Central memory CD8-positive, alpha-beta T cell (primary cell): Measurements from ENCODE around the gene USP49.

Experiments used
- ATAC-seq: fragments of 150-1000 bp; cut with Tn5 transposase; replicated peaks from 2 replicates; pipeline ENCODE4 v1.10.0; 2022; ENCODE audit warnings: mild to moderate bottlenecking, moderate FRiP score, moderate number of reproducible peaks; ENCODE audit not compliant: poor library complexity, severe bottlenecking; ENCODE audit errors: extremely low read depth
- DNase-seq, 2 donors: peaks; one replicate each; pipeline ENCODE4 v3.0.0; 2021; ENCODE audit warnings: low spot score in 2 of 2
- H3K27ac Mint-ChIP-seq: one replicate; pipeline ENCODE4 v1.8.0; 2022; ENCODE audit warnings: low read depth, mild to moderate bottlenecking, moderate library complexity, mixed read lengths
- H3K27me3 Mint-ChIP-seq: one replicate; pipeline ENCODE4 v1.8.0; 2022; ENCODE audit warnings: mixed read lengths
- H3K36me3 Mint-ChIP-seq: one replicate; pipeline ENCODE4 v1.8.0; 2022; ENCODE audit warnings: mild to moderate bottlenecking, moderate library complexity, mixed read lengths; ENCODE audit not compliant: insufficient read depth
- H3K4me1 Mint-ChIP-seq: one replicate; pipeline ENCODE4 v1.8.0; 2022; ENCODE audit warnings: mixed read lengths
- H3K4me3 Mint-ChIP-seq: one replicate; pipeline ENCODE4 v1.8.0; 2022; ENCODE audit warnings: mild to moderate bottlenecking, moderate library complexity, mixed read lengths
- H3K9me3 Mint-ChIP-seq: one replicate; pipeline ENCODE4 v1.8.0; 2022; ENCODE audit warnings: mixed read lengths

USP49 gene

DNA sequence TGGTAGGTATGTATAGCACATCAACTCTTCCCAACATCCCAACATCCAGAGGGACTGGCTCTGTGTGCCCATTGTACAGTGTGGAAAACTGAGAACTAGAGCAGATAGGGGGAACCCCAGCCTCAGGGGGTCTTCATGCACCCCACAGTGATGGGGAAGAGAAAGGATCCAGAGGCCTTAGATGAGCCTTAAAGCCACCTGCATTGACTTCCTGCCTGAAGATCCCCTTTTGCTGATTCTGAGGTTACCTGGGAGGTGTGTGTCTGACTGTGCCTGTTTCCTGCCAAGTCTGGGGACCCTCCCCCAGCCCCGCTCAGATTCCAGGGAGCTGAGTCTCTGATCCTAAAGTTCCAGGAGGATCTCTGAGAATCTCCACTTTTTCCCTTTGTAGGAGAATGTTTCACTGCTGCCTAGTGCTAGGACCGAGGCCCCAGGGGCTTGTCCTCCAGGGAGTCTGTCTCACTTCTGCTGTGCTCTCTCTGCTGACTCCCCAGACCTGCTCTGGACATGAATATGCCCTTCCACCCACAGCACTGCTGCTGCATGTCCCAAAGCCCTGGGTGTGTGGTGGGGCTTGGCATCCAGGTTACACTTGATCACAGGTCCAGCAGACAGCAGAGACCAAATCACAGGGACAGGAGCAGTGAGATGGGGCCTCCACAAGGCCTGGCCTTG is 135.1 kb downstream of the USP49 start:
- no peak for DNase-seq
- Mint-ChIP-seq H3K27ac (no peak overlapping the region), H3K27me3 (peaks cover 9% of the 10 kb centered on the region), H3K4me1 (no peaks in the 10 kb centered on the region), H3K4me3 (no peak overlapping the region), H3K36me3 (no peaks in the 10 kb centered on the region), H3K9me3 (no peaks in the 10 kb centered on the region)
- ATAC-seq: no peak

DNA sequence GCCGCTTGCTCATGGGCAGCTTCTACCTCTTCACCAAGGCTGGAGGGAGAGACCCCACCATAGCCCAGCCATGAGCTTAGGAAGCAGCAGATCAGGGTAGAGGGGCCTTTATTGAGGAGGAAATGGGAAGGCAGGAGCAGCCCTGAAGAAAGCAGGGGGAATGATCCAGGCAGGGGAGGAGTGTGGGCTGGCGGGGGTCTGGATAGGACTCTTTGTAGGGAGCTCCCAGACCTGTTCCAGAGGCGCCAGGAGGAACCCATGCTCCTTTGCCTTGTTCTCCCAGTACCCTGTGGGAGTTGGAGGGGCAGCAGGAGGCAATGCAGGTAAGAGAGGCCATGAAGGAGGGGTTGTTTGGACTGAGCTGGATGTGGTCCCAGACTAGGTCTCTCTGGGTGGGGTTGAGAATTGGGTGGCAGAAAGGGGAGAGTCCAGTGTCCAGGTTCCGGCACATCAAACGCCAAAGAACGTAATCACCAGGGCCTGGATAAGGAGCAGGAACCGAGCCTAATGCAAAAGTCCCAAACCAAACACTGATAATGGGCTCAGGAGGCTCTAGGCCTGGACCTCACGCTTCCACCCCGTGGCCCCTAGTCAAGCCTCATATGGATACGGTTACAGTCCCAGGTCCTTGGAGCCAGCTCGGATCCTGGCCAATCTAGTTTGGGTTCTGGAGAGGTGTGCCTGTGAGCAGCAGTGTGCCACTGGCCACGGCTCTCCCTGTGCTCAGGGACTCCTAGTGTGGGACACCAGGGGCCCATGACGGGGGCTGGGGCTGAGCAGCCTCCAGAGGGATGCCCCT is 135.9 kb downstream of the USP49 start:
- DNase-seq: no peak
- H3K36me3 Mint-ChIP-seq: no peaks in the 10 kb centered on the region
- H3K4me1 Mint-ChIP-seq: no peaks in the 10 kb centered on the region
- no peak overlapping the region for H3K27ac Mint-ChIP-seq
- peaks cover 9% of the 10 kb centered on the region for H3K27me3 Mint-ChIP-seq
- no peaks in the 10 kb centered on the region for H3K9me3 Mint-ChIP-seq
- no peak for ATAC-seq
- no peak overlapping the region for H3K4me3 Mint-ChIP-seq

DNA sequence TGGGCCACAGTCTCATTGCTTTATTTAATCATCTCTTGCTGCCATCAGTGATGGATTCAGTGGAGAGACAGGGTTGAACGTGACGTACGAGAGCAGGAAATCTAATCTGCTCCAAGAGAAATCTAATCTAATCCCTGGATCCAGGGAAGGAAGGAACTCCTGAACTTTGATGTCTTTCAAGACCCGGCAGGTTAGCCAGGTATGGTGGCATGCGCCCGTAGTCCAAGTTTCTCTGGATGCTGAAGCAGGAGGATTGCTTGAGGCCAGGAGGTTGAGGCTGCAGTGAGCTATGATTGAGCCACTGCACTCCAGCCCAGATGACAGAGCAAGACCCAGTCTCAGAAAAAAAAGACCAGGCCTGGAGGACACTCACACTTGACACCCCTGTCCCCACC is 136.5 kb downstream of the USP49 start:
- no peak overlapping the region for H3K4me3 Mint-ChIP-seq
- H3K27me3 Mint-ChIP-seq: peaks cover 9% of the 10 kb centered on the region
- ATAC-seq (no peak), DNase-seq (no peak)
- H3K36me3 Mint-ChIP-seq: no peaks in the 10 kb centered on the region
- no peak overlapping the region for H3K27ac Mint-ChIP-seq
- H3K9me3 Mint-ChIP-seq: no peaks in the 10 kb centered on the region
- H3K4me1 Mint-ChIP-seq: no peaks in the 10 kb centered on the region

DNA sequence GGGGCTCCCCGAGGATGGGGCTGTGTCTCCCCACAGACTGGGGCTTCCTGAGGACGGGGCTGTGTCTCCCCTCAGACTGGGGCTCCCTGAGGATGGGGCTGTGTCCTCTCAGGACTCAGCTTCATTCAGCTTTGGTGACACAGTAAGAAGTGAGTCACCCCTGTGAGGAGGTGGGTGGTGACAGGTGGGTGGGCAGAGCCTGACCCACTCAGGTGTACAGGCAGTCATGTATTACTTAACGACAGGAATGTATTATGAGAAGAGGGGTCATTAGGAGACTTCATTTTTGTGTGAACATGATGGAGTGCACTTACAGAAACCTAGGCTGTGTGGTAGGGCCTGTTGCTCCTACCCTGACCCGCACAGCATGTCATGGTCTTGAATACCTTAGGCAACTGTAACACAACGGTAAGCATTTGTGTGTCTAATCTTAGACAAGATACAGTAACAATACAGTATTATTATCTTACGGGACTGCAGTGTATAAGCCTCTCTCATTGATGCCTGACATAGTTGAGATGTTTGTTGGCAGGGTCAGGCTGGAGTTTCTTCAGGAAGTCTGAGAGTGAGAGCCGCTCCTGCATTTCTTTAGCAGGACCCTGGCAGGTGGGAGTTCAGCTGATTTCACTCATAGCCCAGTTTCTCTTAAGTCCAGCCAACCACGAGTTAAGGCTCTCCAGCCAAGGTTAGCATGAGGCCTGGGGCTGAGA is 137.1 kb downstream of the USP49 start:
- Mint-ChIP-seq H3K4me3 (no peak overlapping the region), H3K27me3 (peaks cover 9% of the 10 kb centered on the region), H3K27ac (no peak overlapping the region), H3K4me1 (no peaks in the 10 kb centered on the region), H3K9me3 (no peaks in the 10 kb centered on the region), H3K36me3 (no peaks in the 10 kb centered on the region)
- ATAC-seq (no peak), DNase-seq (no peak)

DNA sequence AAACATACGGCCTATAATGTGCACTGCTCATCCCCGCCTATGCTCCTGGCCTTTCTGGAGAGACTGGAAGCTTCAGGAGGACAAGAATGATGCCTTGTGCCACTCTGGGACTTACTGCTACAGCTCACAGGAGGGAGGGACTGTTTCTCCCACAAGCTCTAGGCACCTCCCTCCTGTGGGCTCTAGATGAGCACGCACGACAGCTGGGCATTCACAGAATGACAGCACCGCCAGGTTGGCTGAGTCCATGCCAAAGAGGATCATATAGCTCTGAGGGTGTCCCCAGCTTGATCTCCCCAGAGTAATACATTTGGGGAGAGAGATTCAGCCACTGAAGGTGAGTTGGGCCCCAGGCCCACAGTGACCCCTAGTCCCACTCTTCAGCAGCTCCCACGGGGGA is 137.9 kb downstream of the USP49 start:
- Mint-ChIP-seq H3K4me1 (no peaks in the 10 kb centered on the region), H3K27ac (no peak overlapping the region), H3K4me3 (no peak overlapping the region), H3K27me3 (peaks cover under 1% of the 10 kb centered on the region), H3K9me3 (no peaks in the 10 kb centered on the region), H3K36me3 (no peaks in the 10 kb centered on the region)
- ATAC-seq (no peak), DNase-seq (no peak)

DNA sequence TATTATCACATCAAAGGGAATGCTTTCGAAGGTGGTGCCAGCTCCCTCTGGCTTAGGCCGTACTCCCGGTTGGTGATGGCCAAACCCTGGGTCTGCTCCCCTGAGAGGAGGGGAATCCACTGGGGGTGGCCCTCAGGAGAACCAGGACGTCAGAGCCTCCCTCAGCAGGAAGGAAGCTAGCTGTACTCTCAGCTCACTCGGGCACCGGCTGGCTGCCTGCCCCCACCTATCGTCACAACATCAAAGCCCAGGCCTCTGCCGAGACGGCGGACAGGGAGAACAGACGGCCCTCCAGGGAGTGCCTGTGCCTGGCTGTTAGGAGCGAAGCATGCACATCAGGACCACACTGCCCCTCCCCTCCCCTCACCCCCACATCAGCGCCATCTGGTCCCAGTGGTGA is 138.8 kb downstream of the USP49 start:
- Mint-ChIP-seq H3K36me3 (no peaks in the 10 kb centered on the region), H3K4me1 (no peaks in the 10 kb centered on the region), H3K4me3 (no peak overlapping the region), H3K9me3 (no peaks in the 10 kb centered on the region), H3K27ac (no peak overlapping the region), H3K27me3 (no peaks in the 10 kb centered on the region)
- DNase-seq (no peak), ATAC-seq (no peak)

DNA sequence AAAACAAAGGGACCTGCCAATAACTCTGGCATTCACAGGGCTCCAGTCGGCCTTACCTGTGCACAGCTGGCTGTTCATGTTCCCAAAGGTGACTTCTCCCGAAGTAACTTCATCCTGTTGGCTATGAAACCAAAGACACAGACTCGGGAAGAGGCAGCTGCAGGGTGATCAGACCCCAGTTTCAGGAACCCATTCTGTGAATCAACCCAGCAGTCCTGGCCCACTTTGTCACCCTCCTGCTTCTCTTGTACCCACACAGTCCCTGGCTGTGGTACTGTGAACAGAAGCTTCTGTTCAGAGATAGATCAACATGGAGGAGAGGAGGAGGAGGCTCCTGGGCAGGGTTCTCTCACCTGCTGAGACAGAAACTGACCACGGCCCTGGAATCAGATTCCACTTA is 139.3 kb downstream of the USP49 start:
- H3K4me3 Mint-ChIP-seq: no peak overlapping the region
- no peaks in the 10 kb centered on the region for H3K27me3 Mint-ChIP-seq
- no peaks in the 10 kb centered on the region for H3K36me3 Mint-ChIP-seq
- no peaks in the 10 kb centered on the region for H3K9me3 Mint-ChIP-seq
- DNase-seq: no peak
- no peak for ATAC-seq
- H3K4me1 Mint-ChIP-seq: no peaks in the 10 kb centered on the region
- no peak overlapping the region for H3K27ac Mint-ChIP-seq

DNA sequence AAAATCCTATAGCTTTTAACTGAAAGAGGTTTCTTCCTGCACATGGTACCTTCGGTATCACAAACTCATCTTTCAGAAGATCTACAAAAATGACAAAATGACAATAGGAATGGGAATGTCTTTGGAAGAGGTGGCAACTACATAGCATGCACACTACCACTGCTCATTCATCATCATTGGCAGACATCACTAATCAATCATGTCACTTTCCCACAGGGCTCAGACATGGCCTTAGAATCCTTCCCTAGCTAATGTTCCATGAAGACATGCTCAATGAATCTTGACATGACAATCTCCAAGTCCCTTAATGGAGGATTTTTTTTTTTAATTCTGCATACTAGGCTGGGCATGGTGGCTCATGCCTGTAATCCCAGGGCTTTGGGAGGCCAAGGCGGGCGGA is 144.8 kb downstream of the USP49 start:
- no peak overlapping the region for H3K27ac Mint-ChIP-seq
- H3K4me3 Mint-ChIP-seq: no peak overlapping the region
- no peaks in the 10 kb centered on the region for H3K27me3 Mint-ChIP-seq
- no peaks in the 10 kb centered on the region for H3K4me1 Mint-ChIP-seq
- ATAC-seq (no peak), DNase-seq (no peak)
- no peaks in the 10 kb centered on the region for H3K9me3 Mint-ChIP-seq
- peaks cover 3% of the 10 kb centered on the region for H3K36me3 Mint-ChIP-seq

DNA sequence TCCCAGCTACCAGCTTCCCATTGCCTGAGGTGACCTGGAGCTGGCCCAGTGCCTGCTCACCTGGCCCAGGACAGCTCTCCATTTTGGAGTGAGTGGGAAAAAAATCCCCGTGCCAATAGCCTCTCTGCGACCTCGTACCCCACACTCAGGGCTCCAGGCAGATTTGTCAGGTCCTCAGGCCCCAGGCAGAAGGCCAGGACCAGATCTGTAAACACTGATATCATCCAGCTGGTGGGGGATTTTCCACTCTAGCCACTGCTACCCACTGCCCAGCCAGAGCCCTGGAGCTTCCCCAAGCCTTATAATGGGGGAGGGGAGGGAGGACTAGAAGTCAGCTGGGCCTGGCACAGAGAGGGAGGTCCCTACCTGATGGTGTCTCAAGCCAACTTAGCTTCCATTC is 146.6 kb downstream of the USP49 start:
- no peak for DNase-seq
- Mint-ChIP-seq H3K36me3 (peaks cover 3% of the 10 kb centered on the region), H3K27me3 (no peaks in the 10 kb centered on the region), H3K4me3 (no peak overlapping the region), H3K4me1 (no peaks in the 10 kb centered on the region), H3K27ac (no peak overlapping the region), H3K9me3 (no peaks in the 10 kb centered on the region)
- no peak for ATAC-seq

DNA sequence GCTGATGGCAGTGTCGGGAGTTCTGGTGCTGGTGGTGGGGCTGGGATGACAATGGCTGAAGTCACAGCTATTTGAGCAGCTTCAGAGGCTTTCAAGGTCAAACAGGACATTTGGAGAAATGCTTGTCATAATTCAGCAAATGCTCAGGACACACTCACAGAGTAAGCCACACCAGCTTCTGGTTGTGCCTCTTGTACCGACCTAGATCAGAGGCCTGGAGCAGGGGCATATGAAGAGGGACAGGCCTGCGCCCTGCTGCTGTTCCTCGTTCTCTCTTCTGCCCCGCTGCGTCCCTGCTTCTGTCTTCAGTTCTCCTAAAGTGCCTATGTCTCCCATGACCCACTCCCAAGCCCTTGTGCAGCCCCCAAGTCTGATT is 147.1 kb downstream of the USP49 start:
- H3K9me3 Mint-ChIP-seq: no peaks in the 10 kb centered on the region
- no peak for ATAC-seq
- H3K4me1 Mint-ChIP-seq: no peaks in the 10 kb centered on the region
- H3K4me3 Mint-ChIP-seq: no peak overlapping the region
- DNase-seq: no peak
- peaks cover 3% of the 10 kb centered on the region for H3K36me3 Mint-ChIP-seq
- no peaks in the 10 kb centered on the region for H3K27me3 Mint-ChIP-seq
- no peak overlapping the region for H3K27ac Mint-ChIP-seq

DNA sequence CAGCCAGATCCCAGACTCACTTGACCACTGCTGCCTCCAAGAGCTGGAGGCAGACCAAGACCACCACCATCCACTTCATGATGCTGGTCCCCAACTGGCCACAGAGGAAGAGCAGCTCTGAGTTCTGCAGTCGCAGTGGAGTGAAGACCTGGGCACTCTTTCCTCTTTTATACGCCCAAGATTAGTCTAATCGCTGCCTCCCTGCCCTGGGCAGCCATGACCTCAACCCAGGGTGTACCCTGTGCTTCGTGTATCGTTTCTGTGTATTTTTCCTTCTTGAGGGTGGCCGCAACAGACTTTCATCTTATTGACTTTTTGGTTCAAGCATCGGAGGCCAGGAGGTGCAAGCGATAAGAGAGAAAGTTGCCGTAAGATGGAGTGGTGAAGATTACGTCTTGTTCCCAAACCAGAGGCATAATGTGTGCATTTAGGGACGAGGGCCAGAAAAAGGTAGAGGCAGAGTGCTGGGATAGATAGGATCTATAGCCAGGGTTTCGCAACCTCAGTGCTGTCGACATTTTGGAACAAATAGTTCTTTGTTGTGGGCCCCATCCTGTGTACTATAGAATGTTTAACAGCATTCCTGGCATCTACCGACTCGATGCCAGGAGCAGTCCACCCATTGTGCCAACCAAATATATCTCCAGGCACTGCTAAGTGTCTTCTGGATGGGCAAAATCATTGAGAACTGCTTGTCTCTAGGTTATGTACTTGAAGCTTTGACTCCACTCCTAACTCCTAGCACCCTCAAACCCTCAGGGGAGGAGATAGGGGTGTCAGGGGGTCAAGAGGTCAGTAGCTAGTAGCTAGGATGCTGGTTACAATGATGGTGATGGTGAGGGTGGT is 147.7 kb downstream of the USP49 start, which contains the start of gene PGC:
Gene PGC (minus strand): TSS at position 142 of the 846 bp plus-strand sequence. CDS start 63 bp downstream, at position 79.
- no peaks in the 10 kb centered on the region for H3K27me3 Mint-ChIP-seq
- H3K36me3 Mint-ChIP-seq: peaks cover 3% of the 10 kb centered on the region
- ATAC-seq (no peak), DNase-seq (no peak)
- H3K9me3 Mint-ChIP-seq: no peaks in the 10 kb centered on the region
- H3K4me3 Mint-ChIP-seq: no peak within 1 kb of the TSS
- H3K27ac Mint-ChIP-seq: no peak within 1 kb of the TSS
- no peaks in the 10 kb centered on the region for H3K4me1 Mint-ChIP-seq

DNA sequence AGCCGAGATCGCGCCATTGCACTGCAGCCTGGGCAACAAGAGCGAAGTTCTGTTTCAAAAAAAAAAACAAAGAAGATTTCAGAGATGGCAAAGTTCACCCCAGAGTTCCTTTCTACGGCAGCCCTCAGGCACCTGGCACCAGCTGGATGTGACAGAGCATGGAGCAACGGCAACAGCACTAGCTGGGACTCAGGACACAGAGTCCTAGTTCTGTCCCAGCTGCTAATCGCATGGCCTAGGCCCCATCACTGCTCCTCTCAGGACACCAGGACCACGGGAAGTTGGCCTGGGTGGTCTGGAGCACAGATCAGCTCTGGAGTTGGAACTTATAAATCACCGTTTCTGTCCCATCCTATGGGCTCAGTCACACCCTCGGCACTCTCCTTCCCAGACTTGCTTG is 149.1 kb downstream of the USP49 start:
- no peak overlapping the region for H3K4me3 Mint-ChIP-seq
- H3K36me3 Mint-ChIP-seq: peaks cover 3% of the 10 kb centered on the region
- H3K27me3 Mint-ChIP-seq: no peaks in the 10 kb centered on the region
- H3K9me3 Mint-ChIP-seq: no peaks in the 10 kb centered on the region
- no peak for ATAC-seq
- H3K4me1 Mint-ChIP-seq: no peaks in the 10 kb centered on the region
- no peak overlapping the region for H3K27ac Mint-ChIP-seq
- no peak for DNase-seq
